Measurements from ENCODE around the gene ADORA2A.
A peak's percentile ranks its signal among the peaks of the same experiment; 100 is the strongest.

Gene ADORA2A

GRCh38 chr22:24428751-24429410 is 1.5 kb downstream of the ADORA2A start:
- Histone ChIP-seq H3K4me1 (ENCODE audit: insufficient read depth, low read length) (peaks cover 6% of the 10 kb centered on the region; the same call in 1 of the 2 replicates), H3K27ac (ENCODE audit: low read depth, low read length) (no peak overlapping the region), H3K36me3 (ENCODE audit: insufficient read depth, low read length) (no peaks in the 10 kb centered on the region), H3K27me3 (ENCODE audit: insufficient read depth, low read length) (peaks cover 26% of the 10 kb centered on the region), H3K4me3 (ENCODE audit: low read length) (no peak overlapping the region), H3K9me3 (ENCODE audit: insufficient read depth, low read depth, low read length) (no peaks in the 10 kb centered on the region), H3K9ac (ENCODE audit: low read depth, low read length) (no peak overlapping the region)
- 78% methylated on average over 11 of the region's 11 CpGs for WGBS

- WGBS, result 84% methylated on average over 22 of the region's 22 CpGs
- peaks cover 18% of the 10 kb centered on the region for H3K27me3 ChIP-seq (ENCODE audit: insufficient read depth, low read length)
- H3K9ac ChIP-seq (ENCODE audit: low read depth, low read length), result no peak overlapping the region
- H3K27ac ChIP-seq (ENCODE audit: low read depth, low read length), result no peak overlapping the region
- peaks cover 6% of the 10 kb centered on the region; the same call in 1 of the 2 replicates for H3K4me1 ChIP-seq (ENCODE audit: insufficient read depth, low read length)
- H3K9me3 ChIP-seq (ENCODE audit: insufficient read depth, low read depth, low read length), result no peaks in the 10 kb centered on the region
- H3K36me3 ChIP-seq (ENCODE audit: insufficient read depth, low read length), result no peaks in the 10 kb centered on the region
- H3K4me3 ChIP-seq (ENCODE audit: low read length), result no peak overlapping the region
Observed at GRCh38 chr22:24429411-24430365, 2.3 kb downstream of the ADORA2A start.

GRCh38 chr22:24430431-24431308 is 3.3 kb downstream of the ADORA2A start:
- Histone ChIP-seq H3K9ac (ENCODE audit: low read depth, low read length) (no peak overlapping the region), H3K4me1 (ENCODE audit: insufficient read depth, low read length) (peaks cover 6% of the 10 kb centered on the region; the same call in 1 of the 2 replicates), H3K27me3 (ENCODE audit: insufficient read depth, low read length) (peaks cover 8% of the 10 kb centered on the region), H3K36me3 (ENCODE audit: insufficient read depth, low read length) (no peaks in the 10 kb centered on the region), H3K4me3 (ENCODE audit: low read length) (no peak overlapping the region), H3K9me3 (ENCODE audit: insufficient read depth, low read depth, low read length) (no peaks in the 10 kb centered on the region), H3K27ac (ENCODE audit: low read depth, low read length) (no peak overlapping the region)
- 91% methylated on average over 14 of the region's 14 CpGs for WGBS

GRCh38 chr22:24431309-24432034 is 4.1 kb downstream of the ADORA2A start:
- H3K9me3 ChIP-seq (ENCODE audit: insufficient read depth, low read depth, low read length), result no peaks in the 10 kb centered on the region
- H3K27me3 ChIP-seq (ENCODE audit: insufficient read depth, low read length), result 0 out of 2 replicates have a peak, but pooled peaks cover under 1% of the 10 kb centered on the region
- no peaks in the 10 kb centered on the region for H3K36me3 ChIP-seq (ENCODE audit: insufficient read depth, low read length)
- H3K4me3 ChIP-seq (ENCODE audit: low read length), result no peak overlapping the region
- H3K27ac ChIP-seq (ENCODE audit: low read depth, low read length), result no peak overlapping the region
- H3K4me1 ChIP-seq (ENCODE audit: insufficient read depth, low read length), result peaks cover 6% of the 10 kb centered on the region; the same call in 1 of the 2 replicates
- WGBS, result 86% methylated on average over 9 of the region's 9 CpGs
- peak overlapping the region; percentile 15; the same call in 1 of the 2 replicates for H3K9ac ChIP-seq (ENCODE audit: low read depth, low read length)

- WGBS, result 88% methylated on average over 17 of the region's 17 CpGs
- Histone ChIP-seq H3K4me3 (ENCODE audit: low read length) (no peak overlapping the region), H3K9ac (ENCODE audit: low read depth, low read length) (no peak overlapping the region), H3K9me3 (ENCODE audit: insufficient read depth, low read depth, low read length) (no peaks in the 10 kb centered on the region), H3K27ac (ENCODE audit: low read depth, low read length) (no peak overlapping the region), H3K4me1 (ENCODE audit: insufficient read depth, low read length) (peaks cover 6% of the 10 kb centered on the region; the same call in 1 of the 2 replicates), H3K36me3 (ENCODE audit: insufficient read depth, low read length) (no peaks in the 10 kb centered on the region), H3K27me3 (ENCODE audit: insufficient read depth, low read length) (no peaks in the 10 kb centered on the region)
Observed at GRCh38 chr22:24432059-24432853, 4.9 kb downstream of the ADORA2A start.

- Histone ChIP-seq H3K9ac (ENCODE audit: low read depth, low read length) (no peak overlapping the region), H3K27me3 (ENCODE audit: insufficient read depth, low read length) (no peaks in the 10 kb centered on the region), H3K4me1 (ENCODE audit: insufficient read depth, low read length) (peaks cover 6% of the 10 kb centered on the region; the same call in 1 of the 2 replicates), H3K4me3 (ENCODE audit: low read length) (no peak overlapping the region), H3K36me3 (ENCODE audit: insufficient read depth, low read length) (no peaks in the 10 kb centered on the region), H3K27ac (ENCODE audit: low read depth, low read length) (no peak overlapping the region), H3K9me3 (ENCODE audit: insufficient read depth, low read depth, low read length) (no peaks in the 10 kb centered on the region)
- WGBS, result 94% methylated on average over 34 of the region's 34 CpGs
Observed at GRCh38 chr22:24433001-24433827, 5.8 kb downstream of the ADORA2A start.

- no peaks in the 10 kb centered on the region for H3K9me3 ChIP-seq (ENCODE audit: insufficient read depth, low read depth, low read length)
- peaks cover 3% of the 10 kb centered on the region; the same call in 1 of the 2 replicates for H3K4me1 ChIP-seq (ENCODE audit: insufficient read depth, low read length)
- H3K9ac ChIP-seq (ENCODE audit: low read depth, low read length), result no peak overlapping the region
- no peak overlapping the region for H3K4me3 ChIP-seq (ENCODE audit: low read length)
- no peak overlapping the region for H3K27ac ChIP-seq (ENCODE audit: low read depth, low read length)
- 86% methylated on average over 12 of the region's 12 CpGs for WGBS
- no peaks in the 10 kb centered on the region for H3K27me3 ChIP-seq (ENCODE audit: insufficient read depth, low read length)
- H3K36me3 ChIP-seq (ENCODE audit: insufficient read depth, low read length), result no peaks in the 10 kb centered on the region
Observed at GRCh38 chr22:24433828-24434470, 6.5 kb downstream of the ADORA2A start.

GRCh38 chr22:24434471-24435322 is 7.3 kb downstream of the ADORA2A start:
- Histone ChIP-seq H3K4me1 (ENCODE audit: insufficient read depth, low read length) (no peaks in the 10 kb centered on the region), H3K9ac (ENCODE audit: low read depth, low read length) (no peak overlapping the region), H3K9me3 (ENCODE audit: insufficient read depth, low read depth, low read length) (no peaks in the 10 kb centered on the region), H3K27me3 (ENCODE audit: insufficient read depth, low read length) (no peaks in the 10 kb centered on the region), H3K27ac (ENCODE audit: low read depth, low read length) (no peak overlapping the region), H3K4me3 (ENCODE audit: low read length) (no peak overlapping the region), H3K36me3 (ENCODE audit: insufficient read depth, low read length) (no peaks in the 10 kb centered on the region)
- WGBS, result 88% methylated on average over 16 of the region's 16 CpGs
